ENCODE results near the gene PTTG1IP.

- TF ChIP-seq POLR2AphosphoS5 (IDR thresholded peaks at IDR 0.05; ENCODE audit: borderline replicate concordance, low read depth, low read length) (no peak), EZH2 (IDR thresholded peaks at IDR 0.05) (no peak)
Measured at GRCh38 chr21:44842087-44842486, 31.4 kb downstream of the PTTG1IP start.
